GM21737 (cell line): ENCODE data around the gene ICE2.

Experiments
- ATAC-seq: cut with Tn5 transposase; IDR thresholded peaks from one replicate; pipeline ENCODE4 v1.9.1; 2021; ENCODE audit warnings: mild to moderate bottlenecking, moderate library complexity; ENCODE audit not compliant: unreplicated experiment

The ICE2 gene

GRCh38 chr15:60372756-60373155 lies 106.2 kb downstream of the ICE2 start:
- ATAC-seq: no peak

- no peak for ATAC-seq
Observed at GRCh38 chr15:60372227-60372626, 106.7 kb downstream of the ICE2 start.

- no peak for ATAC-seq
Observed at GRCh38 chr15:60371175-60372051, 107.5 kb downstream of the ICE2 start.

- no peak for ATAC-seq
Observed at GRCh38 chr15:60370869-60371136, 108.1 kb downstream of the ICE2 start.

- no peak for ATAC-seq
Observed at GRCh38 chr15:60370105-60370868, 108.7 kb downstream of the ICE2 start.

GRCh38 chr15:60369696-60370095 lies 109.2 kb downstream of the ICE2 start:
- ATAC-seq: no peak
